Bronchial epithelial cell (primary cell): Measurements from ENCODE around the gene TFCP2. TPM values are rescaled to one million over a fixed set of nuclear protein-coding genes. Genes with fewer than 3 reads are reported as not detected.
A peak's percentile ranks its signal among the peaks of the same experiment; 100 is the strongest.
"Not testable (repeated sequence)": the region's sequence is repeated elsewhere in the genome, so short reads cannot be mapped to it uniquely, and the experiment has no call there.

ENCODE experiments used
- DNase-seq: peaks from one replicate; pipeline ENCODE4 v3.0.0-alpha.2; 2010; ENCODE audit warnings: low read depth
- FAIRE-seq: peaks from 2 replicates; lab custom pipeline; 2011; peaks lifted over from hg19 to GRCh38; lab: Jason Lieb, UNC
- H3K27me3 ChIP-seq: 2 replicates; pipeline ENCODE4 v1.5.1; 2011; ENCODE audit warnings: low read length; ENCODE audit not compliant: control insufficient read depth, insufficient read depth
- H3K36me3 ChIP-seq: 2 replicates; pipeline ENCODE4 v1.5.1; 2011; ENCODE audit warnings: low read length; ENCODE audit not compliant: control insufficient read depth, insufficient read depth
- H3K4me3 ChIP-seq: 2 replicates; pipeline ENCODE4 v1.5.1; 2011; ENCODE audit warnings: mild to moderate bottlenecking, low read depth, low read length, control low read depth
- total RNA-seq: library from RNA; depleted of rRNA; stranded (reverse); fragments of >200 nt; gene quantifications from 2 replicates; pipeline ENCODE4 v1.2.1, GENCODE V29; 2014
- TF ChIP-seq, protein P1 (sequence below): IDR thresholded peaks from 2 replicates; pipeline ENCODE4 v1.5.1; 2011; ENCODE audit warnings: mild to moderate bottlenecking, moderate library complexity, low read length, control low read depth, inconsistent platforms; ENCODE audit not compliant: insufficient read depth, severe bottlenecking

TFCP2 gene
- total RNA-seq, 1 donor from 2014 or later = 7.1 TPM

DNA sequence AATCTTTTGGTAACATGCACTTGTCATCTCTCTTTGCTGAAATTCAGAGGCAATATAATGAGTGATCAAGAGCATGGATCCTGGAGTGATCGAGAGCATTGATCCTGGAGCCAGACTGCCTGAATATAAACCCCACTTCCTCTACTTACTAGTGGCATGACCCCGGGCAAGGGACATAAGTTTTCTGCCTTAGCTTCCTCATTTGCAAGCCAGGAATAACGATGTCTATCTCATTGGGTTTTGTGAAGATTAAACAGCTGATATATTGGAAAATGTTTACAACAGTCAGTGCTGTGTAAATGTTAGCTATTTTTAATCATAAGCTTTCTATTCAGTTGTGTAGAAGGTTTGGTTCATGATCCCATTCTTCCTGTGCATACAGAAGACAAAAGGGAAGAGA lies 87.2 kb downstream of the TFCP2 start:
- TF ChIP-seq, protein P1, sequence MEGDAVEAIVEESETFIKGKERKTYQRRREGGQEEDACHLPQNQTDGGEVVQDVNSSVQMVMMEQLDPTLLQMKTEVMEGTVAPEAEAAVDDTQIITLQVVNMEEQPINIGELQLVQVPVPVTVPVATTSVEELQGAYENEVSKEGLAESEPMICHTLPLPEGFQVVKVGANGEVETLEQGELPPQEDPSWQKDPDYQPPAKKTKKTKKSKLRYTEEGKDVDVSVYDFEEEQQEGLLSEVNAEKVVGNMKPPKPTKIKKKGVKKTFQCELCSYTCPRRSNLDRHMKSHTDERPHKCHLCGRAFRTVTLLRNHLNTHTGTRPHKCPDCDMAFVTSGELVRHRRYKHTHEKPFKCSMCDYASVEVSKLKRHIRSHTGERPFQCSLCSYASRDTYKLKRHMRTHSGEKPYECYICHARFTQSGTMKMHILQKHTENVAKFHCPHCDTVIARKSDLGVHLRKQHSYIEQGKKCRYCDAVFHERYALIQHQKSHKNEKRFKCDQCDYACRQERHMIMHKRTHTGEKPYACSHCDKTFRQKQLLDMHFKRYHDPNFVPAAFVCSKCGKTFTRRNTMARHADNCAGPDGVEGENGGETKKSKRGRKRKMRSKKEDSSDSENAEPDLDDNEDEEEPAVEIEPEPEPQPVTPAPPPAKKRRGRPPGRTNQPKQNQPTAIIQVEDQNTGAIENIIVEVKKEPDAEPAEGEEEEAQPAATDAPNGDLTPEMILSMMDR = no peak
- no peaks in the 10 kb centered on the region for H3K27me3 ChIP-seq
- DNase-seq = no peak
- no peak for FAIRE-seq
- H3K4me3 ChIP-seq = no peak overlapping the region
- peaks cover 2% of the 10 kb centered on the region for H3K36me3 ChIP-seq

DNA sequence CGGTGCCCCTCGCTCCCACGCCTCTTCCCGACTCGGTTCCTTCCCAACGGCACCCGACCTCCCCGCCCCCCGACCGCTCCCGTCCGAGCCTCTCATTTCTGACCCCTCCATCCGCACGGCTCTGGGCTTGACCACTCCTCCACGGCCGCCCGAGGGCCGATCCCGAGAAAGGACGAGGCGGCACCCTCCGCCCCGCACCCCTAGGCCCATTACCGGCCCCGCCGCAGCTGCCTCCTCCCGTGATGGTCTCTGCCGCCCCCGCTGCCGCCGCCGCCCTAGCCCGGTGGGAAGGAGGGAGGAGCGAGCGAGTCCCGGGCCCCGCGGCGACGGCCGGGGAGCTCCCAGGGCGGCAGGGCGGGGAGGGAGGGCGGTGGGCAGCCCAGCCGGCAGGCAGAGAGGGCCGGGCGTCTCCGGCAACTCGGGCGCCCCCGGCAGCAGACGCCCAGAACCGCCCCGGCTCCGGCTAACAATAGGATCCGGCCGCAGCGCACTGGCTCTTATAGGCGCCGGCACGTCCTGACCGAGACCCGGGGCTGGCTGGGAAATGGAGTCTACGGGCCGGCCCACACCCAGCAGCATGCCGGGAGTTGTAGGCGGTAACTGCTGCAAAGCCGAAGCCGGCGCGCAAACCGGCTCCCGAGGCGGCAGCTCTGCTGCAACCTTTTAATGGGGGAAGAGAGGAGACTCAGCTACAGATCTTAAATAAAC lies 89.7 kb downstream of the TFCP2 start, which contains the start of gene CSRNP2:
Gene CSRNP2 (minus strand): TSS at position 471 of the 708 bp plus-strand sequence. CDS start 7,035 bp downstream, outside the sequence.
- no peak for FAIRE-seq
- TF ChIP-seq, protein P1 = peak; percentile 3
- peak; percentile 84 for DNase-seq
- peaks cover 4% of the 10 kb centered on the region for H3K36me3 ChIP-seq
- no peaks in the 10 kb centered on the region for H3K27me3 ChIP-seq
- H3K4me3 ChIP-seq = peak within 1 kb of the TSS; percentile 88

DNA sequence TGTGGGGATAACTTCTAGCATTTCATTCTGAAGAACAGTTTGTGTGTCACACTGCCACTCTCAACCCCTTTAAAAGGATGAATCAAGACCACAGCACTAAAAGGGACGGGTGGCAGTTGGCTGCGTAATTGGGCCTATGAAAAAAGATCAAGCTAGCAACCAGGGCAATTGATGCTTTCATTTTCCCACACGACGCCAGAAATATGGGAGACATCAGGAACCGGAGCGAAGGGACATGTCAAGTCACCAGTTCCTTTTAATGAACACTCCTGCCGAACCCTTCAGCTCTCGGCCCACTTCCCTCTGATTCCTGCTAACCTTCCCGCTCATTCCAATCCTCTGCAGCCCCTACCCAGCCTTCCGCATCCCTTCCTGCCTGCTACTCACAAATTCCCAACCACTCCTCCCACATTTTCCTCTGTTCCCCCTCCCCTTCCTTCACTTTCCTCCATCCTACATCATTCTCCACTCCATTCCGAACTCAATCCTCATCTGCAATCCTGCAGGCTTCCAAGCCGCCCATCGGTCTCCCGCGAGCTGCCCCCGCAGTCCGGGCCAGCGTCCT lies 90.3 kb downstream of the TFCP2 start:
- DNase-seq (peak; percentile 16), FAIRE-seq (no peak)
- Histone ChIP-seq H3K36me3 (peaks cover 4% of the 10 kb centered on the region), H3K27me3 (no peaks in the 10 kb centered on the region), H3K4me3 (peak overlapping the region; percentile 88)
- TF ChIP-seq, protein P1 = no peak

DNA sequence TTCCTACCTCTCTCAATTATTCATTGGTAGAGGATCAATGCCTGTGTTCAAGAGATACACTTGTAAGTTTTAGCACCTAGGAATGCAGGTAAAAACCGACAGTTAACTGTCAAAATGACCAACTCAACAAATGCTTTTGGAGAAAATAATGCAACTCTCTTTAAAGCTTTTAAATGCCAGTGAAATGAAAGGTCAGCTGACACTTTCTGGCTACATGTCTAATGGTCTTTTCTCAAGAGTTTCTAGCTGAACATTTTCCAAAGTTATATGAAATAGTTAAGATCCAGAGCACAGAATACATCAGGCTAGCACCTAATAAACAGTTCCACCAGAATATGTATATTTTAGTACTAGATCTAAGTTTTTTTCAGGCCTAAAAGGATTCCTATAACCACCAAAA lies 91.5 kb downstream of the TFCP2 start:
- no peak for DNase-seq
- H3K36me3 ChIP-seq = peaks cover 2% of the 10 kb centered on the region
- FAIRE-seq = no peak
- TF ChIP-seq, protein P1 = no peak
- no peaks in the 10 kb centered on the region for H3K27me3 ChIP-seq
- H3K4me3 ChIP-seq = no peak overlapping the region

DNA sequence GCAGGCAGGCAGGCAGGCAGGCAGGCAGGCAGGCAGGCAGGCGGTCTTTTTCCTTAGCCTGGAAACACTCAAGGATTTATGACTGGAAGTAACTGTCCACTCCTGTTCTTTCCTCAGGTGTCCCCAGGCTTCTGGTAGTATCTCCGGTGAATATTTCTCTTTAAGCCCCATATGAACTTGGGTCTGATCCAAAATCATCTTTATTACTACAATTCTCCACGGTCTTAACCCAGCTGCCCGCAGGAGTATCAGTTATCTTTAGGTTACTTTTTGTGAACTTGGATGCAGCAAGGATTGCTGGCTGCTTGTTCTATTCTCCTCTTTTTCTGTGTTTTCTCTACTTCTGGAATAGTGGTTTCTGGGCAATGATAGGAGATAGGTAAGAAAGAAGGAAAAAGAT lies 92.8 kb downstream of the TFCP2 start:
- FAIRE-seq = no peak
- H3K4me3 ChIP-seq = no peak overlapping the region
- no peak for DNase-seq
- no peaks in the 10 kb centered on the region for H3K27me3 ChIP-seq
- H3K36me3 ChIP-seq = peaks cover 4% of the 10 kb centered on the region
- TF ChIP-seq, protein P1 = no peak

DNA sequence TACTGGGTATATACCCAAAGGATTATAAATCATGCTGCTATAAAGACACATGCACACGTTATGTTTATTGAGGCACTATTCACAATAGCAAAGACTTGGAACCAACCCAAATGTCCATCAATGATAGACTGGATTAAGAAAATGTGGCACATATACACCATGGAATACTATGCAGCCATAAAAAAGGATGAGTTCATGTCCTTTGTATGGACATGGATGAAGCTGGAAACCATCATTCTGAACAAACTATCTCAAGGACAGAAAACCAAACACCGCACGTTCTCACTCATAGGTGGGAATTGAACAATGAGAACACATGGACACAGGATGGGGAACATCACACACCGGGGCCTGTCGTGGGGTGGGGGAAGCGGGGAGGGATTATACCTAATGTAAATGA lies 94.1 kb downstream of the TFCP2 start:
- not testable (repeated sequence) for H3K36me3 ChIP-seq, H3K4me3 ChIP-seq, FAIRE-seq, DNase-seq, H3K27me3 ChIP-seq

DNA sequence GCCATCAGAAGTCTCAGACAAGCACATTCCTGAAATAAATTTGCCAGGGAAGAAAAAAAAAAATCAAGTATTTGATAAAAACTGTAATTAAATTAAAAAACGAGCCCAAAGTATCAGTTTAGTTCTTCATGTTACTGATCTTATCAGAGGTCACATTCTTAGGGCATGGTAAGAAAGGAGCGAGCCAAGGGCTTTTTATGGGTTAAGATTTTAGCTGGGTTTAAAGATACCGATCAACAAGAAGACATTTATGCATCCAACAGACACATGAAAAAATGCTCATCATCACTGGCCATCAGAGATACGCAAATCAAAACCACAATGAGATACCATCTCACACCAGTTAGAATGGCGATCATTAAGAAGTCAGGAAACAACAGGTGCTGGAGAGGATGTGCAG lies 94.6 kb downstream of the TFCP2 start:
- not testable (repeated sequence) for H3K4me3 ChIP-seq, FAIRE-seq, DNase-seq, H3K36me3 ChIP-seq, H3K27me3 ChIP-seq
